ENCODE results near the gene P4HB.

The P4HB gene

GRCh38 chr17:81867170-81867990 lies 7.0 kb upstream of the P4HB start:
- DNase-seq = no peak

DNA sequence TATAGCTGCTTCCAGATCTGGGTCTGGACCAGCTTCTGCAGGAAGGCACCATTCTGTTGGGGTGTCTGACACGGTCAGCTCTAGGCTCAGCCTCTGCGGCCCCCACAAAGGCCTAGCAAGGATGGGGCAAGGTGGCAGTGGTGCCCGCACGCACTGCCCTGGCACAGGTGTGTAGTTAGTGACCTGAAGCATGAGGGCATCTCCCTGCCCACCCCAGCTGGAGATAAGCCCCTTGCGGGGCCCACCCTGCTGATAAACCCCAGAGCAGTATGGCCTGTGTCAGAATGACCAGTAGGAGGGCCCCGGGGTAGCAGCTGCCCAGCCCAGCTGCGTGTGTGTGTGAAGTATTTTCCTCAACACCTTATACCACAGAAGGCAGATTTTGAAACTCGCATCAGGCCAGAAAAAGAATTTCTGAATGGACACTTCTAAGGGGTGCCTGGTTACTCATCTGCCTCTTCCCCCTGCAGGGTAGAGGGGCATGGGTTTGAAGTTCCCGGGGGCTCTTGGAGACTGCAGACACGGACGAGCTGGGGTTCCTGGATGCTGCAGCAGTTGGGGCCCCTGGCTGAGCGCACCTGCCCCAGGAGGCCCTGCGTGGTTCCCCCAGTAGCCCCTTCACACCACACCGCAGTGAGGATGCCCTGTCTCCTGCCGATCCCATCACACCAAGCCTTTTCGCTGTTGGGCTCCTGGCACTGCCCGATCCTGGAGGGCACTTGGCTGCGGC lies 6.3 kb upstream of the P4HB start:
- no peak for DNase-seq

GRCh38 chr17:81865733-81866439 lies 5.6 kb upstream of the P4HB start:
- DNase-seq = no peak

DNA sequence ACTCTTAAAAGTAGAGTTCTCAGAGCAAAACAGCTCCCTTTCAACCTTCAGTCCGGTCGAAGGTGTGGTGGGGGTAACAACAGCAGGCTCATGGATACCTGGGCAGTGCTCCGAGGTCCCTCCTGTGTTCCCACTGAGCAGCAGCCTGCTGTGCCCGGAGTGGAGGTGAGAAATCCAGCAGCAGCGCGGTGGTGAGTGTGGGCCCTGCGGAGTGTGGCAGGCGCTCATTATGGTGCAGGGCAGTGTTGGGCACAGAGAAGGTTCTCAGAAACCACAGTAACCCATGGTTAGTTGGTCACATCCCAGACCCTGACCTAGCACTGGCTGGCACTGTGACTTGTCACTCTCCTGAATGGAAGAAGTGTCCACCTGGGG lies 5.0 kb upstream of the P4HB start:
- DNase-seq = no peak

DNA sequence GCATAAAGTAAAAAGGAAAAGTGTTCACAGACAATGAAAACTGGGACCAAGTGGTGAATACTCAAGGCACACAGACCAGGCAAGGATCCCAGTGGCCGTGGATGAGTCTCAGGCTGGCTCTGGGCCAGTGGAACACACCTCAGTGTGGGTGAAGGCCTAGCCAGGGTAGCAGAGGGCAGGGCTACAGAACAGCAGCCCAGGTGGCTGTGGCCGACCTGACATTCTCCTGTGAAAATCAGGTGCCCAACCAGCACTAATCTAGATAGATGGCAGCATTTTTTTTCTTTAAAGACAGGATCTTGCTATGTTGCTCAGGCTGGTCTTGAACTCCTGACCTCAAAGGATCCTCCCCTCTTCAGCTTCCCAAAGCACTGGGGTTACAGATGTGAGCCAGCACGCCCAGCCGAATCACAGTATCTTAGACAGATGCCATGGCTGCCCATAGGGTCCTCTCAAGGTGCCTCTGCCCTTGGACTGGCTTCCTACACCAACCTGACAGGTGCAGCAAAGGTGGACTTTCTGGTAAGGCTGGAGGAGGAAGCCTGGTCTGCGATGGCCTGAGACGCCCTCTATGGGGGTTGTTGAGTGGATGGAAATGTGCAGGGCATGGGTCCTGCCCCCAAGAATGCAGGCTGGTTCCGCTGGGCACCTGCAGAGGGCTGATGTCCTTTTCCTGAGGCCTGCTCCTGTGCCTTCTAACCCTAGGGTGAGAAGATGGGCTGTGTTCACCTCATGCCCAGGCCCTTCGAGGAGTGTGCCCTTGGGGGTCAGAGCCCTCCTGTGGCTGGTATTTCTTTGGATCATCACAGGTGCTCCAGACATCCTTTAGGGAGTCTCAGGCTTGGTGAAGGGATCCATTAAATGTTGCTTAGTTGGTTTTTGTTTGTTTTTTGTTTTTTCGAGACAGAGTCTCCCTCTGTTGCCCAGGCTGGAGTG lies 3.8 kb upstream of the P4HB start:
- DNase-seq = no peak

DNA sequence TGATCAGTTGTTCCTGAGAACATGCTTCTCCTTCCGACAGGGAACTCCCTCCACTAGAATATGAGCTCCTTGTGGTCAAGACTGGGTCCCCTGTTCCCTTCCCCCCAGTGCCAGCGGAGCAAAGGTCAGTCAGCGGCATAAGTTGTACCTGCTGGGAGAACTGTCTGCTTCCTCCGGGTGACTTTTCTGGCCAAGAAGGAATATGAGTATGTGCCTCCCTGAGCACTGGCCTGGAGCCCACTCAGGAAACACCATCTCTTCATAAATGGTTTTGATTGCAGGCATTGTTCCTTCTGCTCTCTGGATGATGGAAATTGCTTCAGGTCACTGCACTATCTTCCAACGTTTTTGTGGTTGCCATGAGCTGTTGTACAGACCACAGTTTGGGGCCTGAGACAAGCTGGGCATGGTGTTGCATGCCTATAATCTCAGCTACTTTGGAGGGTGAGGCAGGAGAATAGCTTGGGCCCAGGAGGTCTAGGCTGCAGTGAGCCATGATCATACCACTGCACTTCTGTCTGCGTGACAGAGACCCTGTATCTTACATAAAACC lies 2.9 kb upstream of the P4HB start:
- DNase-seq = no peak

GRCh38 chr17:81860756-81861568 lies 627 bp upstream of the P4HB start:
- peak; percentile 100 for DNase-seq

GRCh38 chr17:81858967-81859905 lies 1.1 kb downstream of the P4HB start:
- no peak for DNase-seq

GRCh38 chr17:81858170-81858966 lies 2.0 kb downstream of the P4HB start:
- DNase-seq = no peak

DNA sequence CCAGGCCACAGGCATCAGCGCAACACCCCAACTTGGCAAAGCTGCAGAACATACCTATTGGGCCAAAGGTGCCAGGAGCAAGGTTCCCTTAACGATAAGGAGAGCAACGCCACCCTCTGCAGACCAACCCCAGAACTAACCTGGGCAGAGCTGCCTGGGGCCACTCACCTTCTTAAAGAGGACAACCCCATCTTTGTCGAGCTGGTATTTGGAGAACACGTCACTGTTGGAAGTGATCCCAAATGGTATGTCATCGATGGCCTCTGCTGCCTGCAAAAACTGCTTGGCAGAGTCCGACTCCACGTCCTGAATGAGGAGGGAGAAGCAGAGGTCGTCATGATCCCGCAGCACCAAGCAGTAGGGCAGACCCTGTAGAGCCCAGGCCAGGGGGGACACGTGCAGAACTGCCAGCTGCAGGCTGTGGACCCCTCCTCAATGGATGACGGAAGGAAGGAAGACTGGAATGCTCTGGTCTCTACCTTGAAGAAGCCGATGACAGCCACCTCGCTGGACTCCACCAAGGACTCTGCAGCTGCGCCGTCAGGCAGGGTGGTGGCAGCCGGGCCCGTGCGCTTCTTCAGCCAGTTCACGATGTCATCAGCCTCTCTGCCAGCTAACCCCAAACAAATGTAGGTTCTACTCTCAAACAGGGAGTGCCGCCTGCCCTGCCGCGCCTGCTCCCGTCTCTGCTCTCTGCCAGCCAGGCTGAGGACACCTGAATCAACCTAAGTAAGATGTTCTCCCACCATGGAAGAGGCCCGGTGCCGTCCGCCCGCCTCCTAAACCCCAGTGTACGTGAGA lies 5.2 kb downstream of the P4HB start:
- no peak for DNase-seq

GRCh38 chr17:81852237-81852636 lies 8.1 kb downstream of the P4HB start:
- DNase-seq = no peak

- DNase-seq = no peak
These were observed 8.9 kb downstream of the P4HB start for GRCh38 chr17:81851423-81851822.

DNA sequence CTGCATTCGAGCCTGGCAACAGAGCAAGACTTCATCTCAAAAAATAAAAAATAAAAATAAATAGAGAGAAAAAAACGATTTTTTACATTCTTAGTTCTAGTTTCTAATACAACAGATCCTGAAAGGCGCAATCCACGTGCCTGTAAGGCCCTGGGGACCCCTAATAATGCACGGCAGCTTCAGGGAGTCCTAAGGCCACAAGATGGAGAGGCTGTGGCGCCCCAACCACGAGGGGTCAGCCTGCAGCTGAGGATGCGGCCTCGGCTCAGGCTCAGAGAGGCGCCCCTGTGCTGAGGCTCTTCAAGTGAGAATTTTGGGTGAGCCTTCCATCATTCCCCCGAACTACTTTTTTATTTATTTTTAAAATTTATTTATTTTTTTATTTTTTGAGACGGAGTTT lies 10.9 kb downstream of the P4HB start:
- DNase-seq = no peak

DNA sequence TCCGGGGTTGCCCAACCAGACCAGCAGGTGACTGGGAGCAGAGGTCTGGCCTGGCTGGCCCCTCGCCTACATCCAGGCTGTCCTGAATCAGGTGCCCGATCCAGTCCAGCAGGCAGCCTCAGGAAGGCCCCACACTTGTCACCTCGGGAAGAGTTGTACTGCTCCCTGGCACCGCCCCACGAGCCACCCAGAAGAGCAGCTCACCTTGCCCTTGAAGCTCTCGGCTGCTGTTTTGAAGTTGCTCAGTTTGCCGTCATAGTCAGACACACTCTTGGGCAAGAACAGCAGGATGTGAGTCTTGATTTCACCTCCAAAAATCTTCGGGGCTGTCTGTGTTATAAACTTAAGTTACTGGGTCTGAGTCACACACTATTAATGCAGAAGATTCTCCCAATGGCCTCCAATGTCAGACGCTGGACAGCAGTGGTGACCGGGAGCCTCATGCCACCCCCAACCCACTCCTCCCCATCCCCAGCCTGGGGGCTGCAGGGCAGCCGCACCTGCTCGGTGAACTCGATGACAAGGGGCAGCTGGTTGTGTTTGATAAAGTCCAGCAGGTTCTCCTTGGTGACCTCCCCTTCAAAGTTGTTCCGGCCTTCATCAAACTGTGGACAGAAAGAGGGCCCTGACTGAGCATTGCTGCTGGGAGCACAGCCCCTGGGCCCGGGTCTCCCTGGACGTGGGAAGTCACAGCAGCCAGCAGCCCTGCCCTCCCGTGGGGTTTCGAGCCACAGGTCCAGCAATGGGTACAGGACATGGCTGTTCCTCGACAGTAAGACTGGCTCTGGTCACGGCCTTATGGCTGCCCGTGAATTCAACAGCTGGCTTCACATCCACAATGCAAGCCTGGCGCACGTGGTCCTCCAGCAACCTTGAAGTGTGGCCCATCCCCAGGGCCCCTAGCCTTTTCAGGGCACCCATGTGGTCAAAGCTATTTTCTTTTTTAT lies 13.3 kb downstream of the P4HB start:
- no peak for DNase-seq

- DNase-seq = no peak
These were observed 14.2 kb downstream of the P4HB start for GRCh38 chr17:81845881-81846742.

GRCh38 chr17:81845361-81845760 lies 15.0 kb downstream of the P4HB start:
- DNase-seq = no peak

All from amniotic stem cell (primary cell).